ENCODE data around the gene ACHE.

DNA sequence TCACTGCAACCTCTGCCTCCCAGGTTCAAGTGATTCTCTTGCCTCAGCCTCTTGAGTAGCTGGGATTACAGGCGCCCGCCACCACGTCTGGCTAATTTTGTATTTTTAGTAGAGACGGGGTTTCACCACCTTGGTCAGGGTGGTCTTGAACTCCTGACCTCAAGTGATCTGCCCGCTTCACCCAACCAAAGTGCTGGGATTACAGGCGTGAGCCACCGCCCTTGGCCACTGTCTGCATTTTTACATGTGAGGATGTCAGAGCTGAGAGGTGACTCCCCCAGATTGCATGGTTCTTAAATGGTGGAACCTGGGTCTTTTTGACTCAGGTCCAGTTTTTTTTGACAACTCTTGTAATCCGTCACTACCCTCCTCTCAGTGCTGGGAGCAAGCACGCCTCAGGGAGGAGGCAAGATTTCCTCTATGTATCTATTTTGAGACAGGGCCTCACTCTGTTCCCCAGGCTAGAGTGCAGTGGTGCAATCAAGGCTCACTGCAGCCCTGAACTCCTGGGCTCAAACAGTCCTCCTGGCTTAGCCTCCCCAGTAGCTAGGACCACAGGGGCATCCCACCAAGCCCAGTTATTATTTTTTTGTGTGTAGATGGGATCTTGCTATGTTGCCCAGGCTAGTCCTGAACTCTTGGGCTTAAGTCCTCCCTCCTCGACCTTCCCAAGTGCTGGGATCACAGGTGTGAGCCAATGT is 21.9 kb downstream of the ACHE start:
- TF ChIP-seq POLR2A (IDR thresholded peaks at IDR 0.05) (no peak), POLR2AphosphoS5 (IDR thresholded peaks at IDR 0.05) (no peak)
- TF ChIP-seq, protein P1, sequence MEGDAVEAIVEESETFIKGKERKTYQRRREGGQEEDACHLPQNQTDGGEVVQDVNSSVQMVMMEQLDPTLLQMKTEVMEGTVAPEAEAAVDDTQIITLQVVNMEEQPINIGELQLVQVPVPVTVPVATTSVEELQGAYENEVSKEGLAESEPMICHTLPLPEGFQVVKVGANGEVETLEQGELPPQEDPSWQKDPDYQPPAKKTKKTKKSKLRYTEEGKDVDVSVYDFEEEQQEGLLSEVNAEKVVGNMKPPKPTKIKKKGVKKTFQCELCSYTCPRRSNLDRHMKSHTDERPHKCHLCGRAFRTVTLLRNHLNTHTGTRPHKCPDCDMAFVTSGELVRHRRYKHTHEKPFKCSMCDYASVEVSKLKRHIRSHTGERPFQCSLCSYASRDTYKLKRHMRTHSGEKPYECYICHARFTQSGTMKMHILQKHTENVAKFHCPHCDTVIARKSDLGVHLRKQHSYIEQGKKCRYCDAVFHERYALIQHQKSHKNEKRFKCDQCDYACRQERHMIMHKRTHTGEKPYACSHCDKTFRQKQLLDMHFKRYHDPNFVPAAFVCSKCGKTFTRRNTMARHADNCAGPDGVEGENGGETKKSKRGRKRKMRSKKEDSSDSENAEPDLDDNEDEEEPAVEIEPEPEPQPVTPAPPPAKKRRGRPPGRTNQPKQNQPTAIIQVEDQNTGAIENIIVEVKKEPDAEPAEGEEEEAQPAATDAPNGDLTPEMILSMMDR (IDR thresholded peaks at IDR 0.05): no peak
